MM.1S (cell line): ENCODE data around the gene HNRNPK.

Source experiments
- DNase-seq: peaks from one replicate; pipeline ENCODE4 v3.0.0-alpha.2; 2015
- H2AFZ ChIP-seq: fragments of 300-600 bp; sonication (generic); 2 replicates; pipeline ENCODE4 v1.6.0; 2016; ENCODE audit warnings: antibody characterized with exemption, low read length
- H3F3A ChIP-seq: fragments of 300-600 bp; sonication (generic); 2 replicates; pipeline ENCODE4 v1.6.1; 2016; ENCODE audit warnings: mild to moderate bottlenecking, antibody characterized with exemption, low read length, moderate library complexity, mixed read lengths; ENCODE audit not compliant: insufficient read depth
- H3K27ac ChIP-seq: fragments of 300-600 bp; sonication (generic); 2 replicates; pipeline ENCODE4 v1.5.1; 2016; ENCODE audit warnings: mild to moderate bottlenecking, low read length
- H3K27me3 ChIP-seq: fragments of 300-600 bp; sonication (generic); replicated peaks from 2 replicates; pipeline ENCODE4 v1.6.0; 2016; ENCODE audit warnings: low read length; ENCODE audit not compliant: insufficient read depth
- H3K36me3 ChIP-seq: fragments of 300-600 bp; sonication (generic); replicated peaks from 2 replicates; pipeline ENCODE4 v1.6.1; 2016; ENCODE audit warnings: mild to moderate bottlenecking, low read length, mixed read lengths; ENCODE audit not compliant: insufficient read depth
- H3K4me1 ChIP-seq: fragments of 300-600 bp; sonication (generic); 2 replicates; pipeline ENCODE4 v1.6.1; 2016; ENCODE audit warnings: low read length, mixed read lengths
- H3K4me2 ChIP-seq: fragments of 300-600 bp; sonication (generic); 2 replicates; pipeline ENCODE4 v1.6.0; 2016; ENCODE audit warnings: low read depth, low read length
- H3K4me3 ChIP-seq: fragments of 300-600 bp; sonication (generic); 2 replicates; pipeline ENCODE4 v1.5.1; 2016; ENCODE audit warnings: low read length, mixed read lengths
- H3K79me2 ChIP-seq: fragments of 300-600 bp; sonication (generic); 2 replicates; pipeline ENCODE4 v1.6.1; 2016; ENCODE audit warnings: mixed run types, low read length, mixed read lengths
- H3K9ac ChIP-seq: fragments of 300-600 bp; sonication (generic); 2 replicates; pipeline ENCODE4 v1.6.1; 2016; ENCODE audit warnings: low read length, mixed read lengths
- H3K9me2 ChIP-seq: fragments of 300-600 bp; sonication (generic); replicated peaks from 2 replicates; pipeline ENCODE4 v1.6.1; 2016; ENCODE audit warnings: mild to moderate bottlenecking, low read length, mixed read lengths; ENCODE audit not compliant: insufficient read depth
- H3K9me3 ChIP-seq: fragments of 300-600 bp; sonication (generic); replicated peaks from 2 replicates; pipeline ENCODE4 v1.6.1; 2016; ENCODE audit warnings: mild to moderate bottlenecking, low read length, mixed read lengths; ENCODE audit not compliant: insufficient read depth
- H4K20me1 ChIP-seq: fragments of 300-600 bp; sonication (generic); 2 replicates; pipeline ENCODE4 v1.6.1; 2016; ENCODE audit warnings: mild to moderate bottlenecking, low read length, moderate library complexity, mixed read lengths; ENCODE audit not compliant: insufficient read depth
- CTCF ChIP-seq: fragments of 300-600 bp; sonication (generic); IDR thresholded peaks from 2 replicates; pipeline ENCODE4 v1.5.1; 2016; ENCODE audit warnings: antibody characterized with exemption, low read length, mixed read lengths
- EZH2 ChIP-seq: fragments of 300-600 bp; sonication (generic); optimal IDR thresholded peaks from 2 replicates; pipeline ENCODE3; 2017; ENCODE audit warnings: low read depth, mild to moderate bottlenecking, antibody characterized with exemption, low read length, mixed read lengths
- EZH2phosphoT487 ChIP-seq: fragments of 300-600 bp; sonication (generic); IDR thresholded peaks from 2 replicates; pipeline ENCODE4 v1.6.1; 2018; ENCODE audit warnings: antibody characterized with exemption, low read length

HNRNPK gene

DNA sequence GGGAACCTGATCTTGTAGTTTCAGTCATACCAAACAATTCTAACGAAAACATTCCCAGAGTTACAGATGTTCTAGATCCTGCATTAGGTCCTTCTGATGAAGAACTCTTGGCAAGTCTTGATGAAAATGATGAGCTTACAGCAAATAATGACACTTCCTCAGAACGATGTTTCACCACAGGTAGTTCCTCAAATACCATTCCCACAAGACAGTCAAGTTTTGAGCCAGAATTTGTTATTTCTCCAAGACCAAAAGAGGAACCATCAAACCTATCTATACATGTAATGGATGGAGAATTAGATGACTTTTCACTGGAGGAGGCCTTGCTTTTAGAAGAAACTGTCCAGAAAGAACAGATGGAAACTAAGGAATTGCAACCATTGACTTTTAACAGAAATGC, 21.6 kb upstream of the HNRNPK start:
- Histone ChIP-seq H3F3A (no peaks in the 10 kb centered on the region; the same call in 1 of the 2 replicates), H3K9ac (no peak overlapping the region), H3K27ac (no peak overlapping the region), H2AFZ (no peak overlapping the region), H3K9me3 (no peaks in the 10 kb centered on the region), H3K9me2 (no peaks in the 10 kb centered on the region), H4K20me1 (no peaks in the 10 kb centered on the region), H3K79me2 (peaks cover 4% of the 10 kb centered on the region; the same call in 1 of the 2 replicates), H3K27me3 (no peaks in the 10 kb centered on the region), H3K4me3 (no peak overlapping the region), H3K4me2 (no peak overlapping the region), H3K4me1 (peaks cover 11% of the 10 kb centered on the region; the same call in 1 of the 2 replicates), H3K36me3 (peaks cover 5% of the 10 kb centered on the region; the same call in 1 of the 2 replicates)
- DNase-seq, result no peak
- no peak for TF ChIP-seq CTCF
- no peak for TF ChIP-seq EZH2
- no peak for TF ChIP-seq EZH2phosphoT487

- Histone ChIP-seq H3K4me2 (no peak overlapping the region), H3K27ac (no peak overlapping the region), H3K9me3 (no peaks in the 10 kb centered on the region), H3K36me3 (peaks cover 5% of the 10 kb centered on the region; the same call in 1 of the 2 replicates), H3K4me1 (peaks cover 11% of the 10 kb centered on the region; the same call in 1 of the 2 replicates), H3K27me3 (no peaks in the 10 kb centered on the region), H3K4me3 (no peak overlapping the region), H3K9ac (no peak overlapping the region), H3K79me2 (peaks cover 8% of the 10 kb centered on the region; the same call in 1 of the 2 replicates), H3F3A (no peaks in the 10 kb centered on the region; the same call in 1 of the 2 replicates), H4K20me1 (no peaks in the 10 kb centered on the region), H3K9me2 (no peaks in the 10 kb centered on the region), H2AFZ (no peak overlapping the region)
- DNase-seq, result no peak
- no peak for TF ChIP-seq EZH2
- TF ChIP-seq EZH2phosphoT487, result no peak
- TF ChIP-seq CTCF, result no peak
Observed at GRCh38 chr9:84000186-84000585, 20.2 kb upstream of the HNRNPK start.

GRCh38 chr9:83999141-83999918, 19.3 kb upstream of the HNRNPK start:
- TF ChIP-seq CTCF (no peak), EZH2phosphoT487 (no peak), EZH2 (no peak)
- Histone ChIP-seq H3K4me1 (peaks cover 11% of the 10 kb centered on the region; the same call in 1 of the 2 replicates), H4K20me1 (no peaks in the 10 kb centered on the region), H3K36me3 (peaks cover 5% of the 10 kb centered on the region; the same call in 1 of the 2 replicates), H3K9ac (no peak overlapping the region), H2AFZ (no peak overlapping the region), H3K27ac (no peak overlapping the region), H3K4me2 (no peak overlapping the region), H3K9me2 (no peaks in the 10 kb centered on the region), H3K4me3 (no peak overlapping the region), H3K79me2 (peaks cover 12% of the 10 kb centered on the region), H3K27me3 (no peaks in the 10 kb centered on the region), H3F3A (no peaks in the 10 kb centered on the region; the same call in 1 of the 2 replicates), H3K9me3 (no peaks in the 10 kb centered on the region)
- no peak for DNase-seq
